GM12872 (cell line): ENCODE data around the gene SHOX.

ENCODE experiments used
- CTCF ChIP-seq: IDR thresholded peaks from 3 replicates; pipeline ENCODE4 v1.5.1; 2011; ENCODE audit warnings: low read depth, mild to moderate bottlenecking, low read length, moderate library complexity; ENCODE audit not compliant: insufficient read depth

SHOX gene

GRCh38 chrX:646796-647195, 16.2 kb downstream of the SHOX start:
- TF ChIP-seq CTCF, result no peak

- TF ChIP-seq CTCF, result no peak
These were observed 18.6 kb downstream of the SHOX start for GRCh38 chrX:649166-649565.

DNA sequence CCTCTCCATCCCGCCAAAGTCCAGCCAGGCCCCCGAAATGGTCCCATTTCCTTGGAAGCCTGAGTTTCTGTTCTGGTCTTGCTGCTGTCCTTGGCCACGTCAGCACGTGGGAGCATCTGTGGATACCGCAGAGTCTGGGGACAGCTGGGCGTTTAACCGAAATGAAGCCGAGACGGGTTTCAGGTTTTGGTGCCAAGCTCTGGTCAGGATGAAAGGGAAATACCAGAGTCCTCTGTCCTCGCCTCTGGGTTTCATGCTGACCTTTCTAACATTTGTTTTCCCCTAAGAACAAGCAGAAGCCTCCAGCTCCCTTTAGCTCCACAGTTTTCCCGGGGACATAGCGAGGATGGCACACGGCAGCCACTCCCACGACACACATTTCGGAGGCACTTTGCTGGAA, 19.7 kb downstream of the SHOX start:
- TF ChIP-seq CTCF, result no peak

- no peak for TF ChIP-seq CTCF
These were observed 20.2 kb downstream of the SHOX start for GRCh38 chrX:650811-651210.

- no peak for TF ChIP-seq CTCF
These were observed 21.8 kb downstream of the SHOX start for GRCh38 chrX:652341-652741.

DNA sequence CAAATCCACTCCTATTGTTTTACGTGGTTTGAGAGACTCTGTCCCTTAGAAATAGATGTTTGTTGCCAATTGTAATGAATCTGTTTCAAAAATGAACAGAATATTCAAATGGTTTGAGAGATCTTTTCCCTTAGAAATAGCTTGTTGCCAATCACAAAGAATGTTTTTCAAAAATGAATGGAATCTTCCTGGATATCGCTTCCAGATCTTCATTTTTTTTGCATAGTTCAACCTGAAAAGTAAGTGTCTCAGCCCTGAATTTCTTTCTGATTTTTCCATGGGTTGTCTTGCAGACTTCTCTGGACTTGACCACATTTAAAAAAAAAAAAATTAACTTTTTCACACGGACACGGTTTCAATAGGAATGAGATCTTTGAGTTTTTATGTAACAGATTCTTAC, 22.7 kb downstream of the SHOX start:
- TF ChIP-seq CTCF, result no peak

- no peak for TF ChIP-seq CTCF
These were observed 30.6 kb downstream of the SHOX start for GRCh38 chrX:661154-661553.

DNA sequence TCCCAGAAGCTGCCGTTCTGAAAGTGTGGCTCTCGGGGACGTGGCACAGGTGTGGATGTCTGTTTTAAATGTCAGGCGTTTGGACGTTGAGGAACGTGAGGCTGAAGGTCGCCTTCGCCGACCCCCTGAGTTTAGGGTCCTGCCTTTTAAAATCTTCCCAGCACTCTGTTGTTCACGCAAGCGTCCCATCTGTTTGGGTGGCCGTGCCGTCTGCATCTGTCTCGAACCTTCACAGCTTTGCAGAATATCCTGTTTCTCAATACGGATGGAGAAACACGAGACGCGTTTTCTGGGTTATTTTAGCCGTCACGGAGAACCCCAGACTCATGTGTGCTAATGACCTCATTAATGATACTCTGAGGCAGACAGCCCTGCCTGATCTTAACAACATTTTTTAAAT, 31.5 kb downstream of the SHOX start:
- TF ChIP-seq CTCF, result no peak
